Measurements from ENCODE around the gene ZSWIM8. TPM values are rescaled to one million over a fixed set of nuclear protein-coding genes. Genes with fewer than 3 reads are reported as not detected.

Gene ZSWIM8
- total RNA-seq, 1 donor from 2014 or later = 30.5 TPM

- H3K9me3 ChIP-seq (ENCODE audit: low read depth) = no peaks in the 10 kb centered on the region
- Mint-ChIP-seq H3K27me3 (ENCODE audit: insufficient read depth, low read depth) (peaks cover 4% of the 10 kb centered on the region), H3K36me3 (peaks cover 25% of the 10 kb centered on the region), H3K4me3 (no peak overlapping the region), H3K4me1 (no peaks in the 10 kb centered on the region), H3K27ac (no peak overlapping the region), H3K9me3 (no peaks in the 10 kb centered on the region)
- no peak overlapping the region for H3K27ac ChIP-seq
- no peaks in the 10 kb centered on the region for H3F3A ChIP-seq (ENCODE audit: low read depth)
- TF ChIP-seq EZH2phosphoT487 (IDR thresholded peaks at IDR 0.05) (no peak), EZH2 (IDR thresholded peaks at IDR 0.05) (no peak)
- TF ChIP-seq, protein P1, sequence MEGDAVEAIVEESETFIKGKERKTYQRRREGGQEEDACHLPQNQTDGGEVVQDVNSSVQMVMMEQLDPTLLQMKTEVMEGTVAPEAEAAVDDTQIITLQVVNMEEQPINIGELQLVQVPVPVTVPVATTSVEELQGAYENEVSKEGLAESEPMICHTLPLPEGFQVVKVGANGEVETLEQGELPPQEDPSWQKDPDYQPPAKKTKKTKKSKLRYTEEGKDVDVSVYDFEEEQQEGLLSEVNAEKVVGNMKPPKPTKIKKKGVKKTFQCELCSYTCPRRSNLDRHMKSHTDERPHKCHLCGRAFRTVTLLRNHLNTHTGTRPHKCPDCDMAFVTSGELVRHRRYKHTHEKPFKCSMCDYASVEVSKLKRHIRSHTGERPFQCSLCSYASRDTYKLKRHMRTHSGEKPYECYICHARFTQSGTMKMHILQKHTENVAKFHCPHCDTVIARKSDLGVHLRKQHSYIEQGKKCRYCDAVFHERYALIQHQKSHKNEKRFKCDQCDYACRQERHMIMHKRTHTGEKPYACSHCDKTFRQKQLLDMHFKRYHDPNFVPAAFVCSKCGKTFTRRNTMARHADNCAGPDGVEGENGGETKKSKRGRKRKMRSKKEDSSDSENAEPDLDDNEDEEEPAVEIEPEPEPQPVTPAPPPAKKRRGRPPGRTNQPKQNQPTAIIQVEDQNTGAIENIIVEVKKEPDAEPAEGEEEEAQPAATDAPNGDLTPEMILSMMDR (IDR thresholded peaks at IDR 0.05) = no peak
- no peak overlapping the region for H2AFZ ChIP-seq (replicated peaks)
- no peak for DNase-seq (ENCODE audit: low spot score)
- H3K4me1 ChIP-seq = no peaks in the 10 kb centered on the region
- H3K9ac ChIP-seq = no peak overlapping the region
- H4K20me1 ChIP-seq (ENCODE audit: low read depth) = no peaks in the 10 kb centered on the region
- H3K4me2 ChIP-seq = no peak overlapping the region
- H3K4me3 ChIP-seq = no peak overlapping the region
- no peaks in the 10 kb centered on the region for H3K79me2 ChIP-seq (ENCODE audit: low read depth)
- no peaks in the 10 kb centered on the region for H3K36me3 ChIP-seq
- no peaks in the 10 kb centered on the region for H3K27me3 ChIP-seq
Measured at GRCh38 chr10:73798927-73799560, 13.6 kb downstream of the ZSWIM8 start.

DNA sequence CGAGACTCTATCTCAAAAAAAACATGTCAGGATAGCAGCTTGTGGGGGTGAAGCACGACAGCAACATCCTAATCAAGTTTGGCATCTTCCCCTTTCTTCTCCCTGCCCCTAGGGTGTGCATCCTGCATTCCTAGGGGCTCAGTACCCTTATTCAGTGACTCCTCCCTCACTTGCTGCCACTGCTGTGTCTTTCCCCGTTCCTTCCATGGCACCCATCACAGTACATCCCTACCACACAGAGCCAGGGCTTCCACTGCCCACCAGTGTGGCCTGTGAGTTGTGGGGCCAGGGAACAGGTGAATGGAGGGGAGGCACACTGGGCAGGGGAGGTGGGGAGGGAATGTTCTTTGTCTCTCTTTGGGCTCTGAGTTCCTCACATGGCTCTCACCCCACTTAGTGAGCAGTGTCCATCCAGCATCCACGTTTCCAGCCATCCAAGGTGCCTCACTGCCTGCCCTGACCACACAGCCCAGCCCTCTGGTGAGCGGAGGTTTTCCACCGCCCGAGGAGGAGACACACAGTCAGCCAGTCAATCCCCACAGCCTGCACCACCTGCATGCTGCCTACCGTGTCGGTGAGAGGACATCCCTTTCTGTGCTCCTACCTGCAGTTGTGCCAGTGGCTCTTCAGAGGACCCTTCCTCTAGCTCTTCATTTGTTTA, 14.6 kb downstream of the ZSWIM8 start:
- H3K36me3 Mint-ChIP-seq = peaks cover 23% of the 10 kb centered on the region
- no peak overlapping the region for H3K4me2 ChIP-seq
- H3K79me2 ChIP-seq (ENCODE audit: low read depth) = no peaks in the 10 kb centered on the region
- H3K9me3 Mint-ChIP-seq = no peaks in the 10 kb centered on the region
- DNase-seq (ENCODE audit: low spot score) = no peak
- H3K9me3 ChIP-seq (ENCODE audit: low read depth) = no peaks in the 10 kb centered on the region
- H3K9ac ChIP-seq = no peak overlapping the region
- H3K4me3 ChIP-seq = no peak overlapping the region
- peak overlapping the region; percentile 35 for H3K4me3 Mint-ChIP-seq
- H3K36me3 ChIP-seq = no peaks in the 10 kb centered on the region
- H3K4me1 ChIP-seq = no peaks in the 10 kb centered on the region
- no peak overlapping the region for H3K27ac Mint-ChIP-seq
- H2AFZ ChIP-seq (replicated peaks) = no peak overlapping the region
- H3K27ac ChIP-seq = no peak overlapping the region
- H3F3A ChIP-seq (ENCODE audit: low read depth) = no peaks in the 10 kb centered on the region
- no peaks in the 10 kb centered on the region for H4K20me1 ChIP-seq (ENCODE audit: low read depth)
- H3K27me3 Mint-ChIP-seq (ENCODE audit: insufficient read depth, low read depth) = peaks cover 7% of the 10 kb centered on the region
- H3K4me1 Mint-ChIP-seq = no peaks in the 10 kb centered on the region
- H3K27me3 ChIP-seq = no peaks in the 10 kb centered on the region
- TF ChIP-seq EZH2phosphoT487 (IDR thresholded peaks at IDR 0.05) (no peak), EZH2 (IDR thresholded peaks at IDR 0.05) (no peak)
- TF ChIP-seq, protein P1 (IDR thresholded peaks at IDR 0.05) = no peak

- Histone ChIP-seq H3K4me3 (no peak overlapping the region), H2AFZ (replicated peaks) (no peak overlapping the region), H3F3A (ENCODE audit: low read depth) (no peaks in the 10 kb centered on the region), H3K9ac (no peak overlapping the region), H4K20me1 (ENCODE audit: low read depth) (no peaks in the 10 kb centered on the region), H3K4me2 (no peak overlapping the region), H3K36me3 (no peaks in the 10 kb centered on the region), H3K79me2 (ENCODE audit: low read depth) (no peaks in the 10 kb centered on the region), H3K27me3 (no peaks in the 10 kb centered on the region), H3K27ac (no peak overlapping the region), H3K9me3 (ENCODE audit: low read depth) (no peaks in the 10 kb centered on the region), H3K4me1 (no peaks in the 10 kb centered on the region)
- no peak for TF ChIP-seq EZH2 (IDR thresholded peaks at IDR 0.05)
- TF ChIP-seq, protein P1 (IDR thresholded peaks at IDR 0.05) = no peak
- TF ChIP-seq EZH2phosphoT487 (IDR thresholded peaks at IDR 0.05) = no peak
- Mint-ChIP-seq H3K9me3 (no peaks in the 10 kb centered on the region), H3K27ac (no peak overlapping the region), H3K36me3 (peaks cover 22% of the 10 kb centered on the region), H3K4me3 (peak overlapping the region; percentile 35), H3K27me3 (ENCODE audit: insufficient read depth, low read depth) (peaks cover 7% of the 10 kb centered on the region), H3K4me1 (no peaks in the 10 kb centered on the region)
- no peak for DNase-seq (ENCODE audit: low spot score)
Measured at GRCh38 chr10:73800560-73801252, 15.3 kb downstream of the ZSWIM8 start.
